Measurements from ENCODE around the gene FAM114A2.
"Not testable (repeated sequence)": the region's sequence is repeated elsewhere in the genome, so short reads cannot be mapped to it uniquely, and the experiment has no call there.

FAM114A2 gene

DNA sequence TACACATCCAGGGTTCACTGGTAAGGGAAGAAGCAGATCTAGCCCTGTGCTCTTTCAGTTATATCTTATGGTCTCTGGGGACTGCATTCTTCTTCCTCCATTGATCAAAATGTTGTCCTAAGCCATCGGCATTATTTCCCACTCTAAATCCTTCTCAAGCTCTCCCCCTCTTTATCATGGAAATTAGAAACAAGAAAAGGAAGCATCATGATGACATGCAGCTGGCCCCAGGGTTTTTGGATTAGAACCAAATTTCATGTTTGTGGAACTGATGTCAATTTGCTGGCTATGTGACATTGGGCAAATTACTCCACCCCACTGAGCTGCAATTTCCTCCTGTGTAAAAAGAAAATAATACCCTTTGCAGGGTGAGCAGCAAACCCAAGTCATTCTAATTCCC lies 39.6 kb upstream of the FAM114A2 start:
- no peak for DNase-seq (ENCODE audit: low spot score)

DNA sequence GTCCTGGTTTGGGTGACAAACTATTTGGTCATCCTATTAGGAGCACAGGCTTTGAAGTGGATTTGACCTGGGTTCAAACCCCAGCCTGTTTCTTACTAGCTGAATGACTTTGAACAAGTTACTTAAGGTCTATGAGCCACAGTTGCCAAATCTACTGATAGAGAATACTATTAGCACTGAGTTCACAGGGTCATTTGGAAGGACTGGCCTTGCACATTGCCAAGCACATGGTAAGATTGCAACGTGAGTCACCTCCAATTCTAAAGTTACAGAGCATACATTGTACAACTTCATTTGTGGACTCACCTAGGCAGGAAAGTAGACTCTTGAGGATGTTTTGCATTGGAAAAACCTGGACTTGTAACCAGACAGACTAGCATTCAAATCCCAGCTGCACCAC lies 39.0 kb upstream of the FAM114A2 start:
- TF ChIP-seq, protein P1, sequence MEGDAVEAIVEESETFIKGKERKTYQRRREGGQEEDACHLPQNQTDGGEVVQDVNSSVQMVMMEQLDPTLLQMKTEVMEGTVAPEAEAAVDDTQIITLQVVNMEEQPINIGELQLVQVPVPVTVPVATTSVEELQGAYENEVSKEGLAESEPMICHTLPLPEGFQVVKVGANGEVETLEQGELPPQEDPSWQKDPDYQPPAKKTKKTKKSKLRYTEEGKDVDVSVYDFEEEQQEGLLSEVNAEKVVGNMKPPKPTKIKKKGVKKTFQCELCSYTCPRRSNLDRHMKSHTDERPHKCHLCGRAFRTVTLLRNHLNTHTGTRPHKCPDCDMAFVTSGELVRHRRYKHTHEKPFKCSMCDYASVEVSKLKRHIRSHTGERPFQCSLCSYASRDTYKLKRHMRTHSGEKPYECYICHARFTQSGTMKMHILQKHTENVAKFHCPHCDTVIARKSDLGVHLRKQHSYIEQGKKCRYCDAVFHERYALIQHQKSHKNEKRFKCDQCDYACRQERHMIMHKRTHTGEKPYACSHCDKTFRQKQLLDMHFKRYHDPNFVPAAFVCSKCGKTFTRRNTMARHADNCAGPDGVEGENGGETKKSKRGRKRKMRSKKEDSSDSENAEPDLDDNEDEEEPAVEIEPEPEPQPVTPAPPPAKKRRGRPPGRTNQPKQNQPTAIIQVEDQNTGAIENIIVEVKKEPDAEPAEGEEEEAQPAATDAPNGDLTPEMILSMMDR (IDR thresholded peaks at IDR 0.05; ENCODE audit: extremely low read depth, insufficient read depth, missing control alignments) = no peak
- in situ Hi-C loops (cut with MboI; ENCODE audit: low pct_unique_long_range_greater_than_20kb, low sequenced_read_pairs, unreplicated experiment) = no loop called here
- no peak for DNase-seq (ENCODE audit: low spot score)

More for the DNA sequence above, 39.6 kb upstream of the FAM114A2 start:
- TF ChIP-seq, protein P1 (IDR thresholded peaks at IDR 0.05; ENCODE audit: extremely low read depth, insufficient read depth, missing control alignments) = no peak
- in situ Hi-C loops (cut with MboI; ENCODE audit: low pct_unique_long_range_greater_than_20kb, low sequenced_read_pairs, unreplicated experiment) = no loop called here

- in situ Hi-C loops (cut with MboI; ENCODE audit: low pct_unique_long_range_greater_than_20kb, low sequenced_read_pairs, unreplicated experiment) = no loop called here
- no peak for DNase-seq (ENCODE audit: low spot score)
- TF ChIP-seq, protein P1 (IDR thresholded peaks at IDR 0.05; ENCODE audit: extremely low read depth, insufficient read depth, missing control alignments) = no peak
These were observed 37.7 kb upstream of the FAM114A2 start for GRCh38 chr5:154076240-154076922.

GRCh38 chr5:154072414-154073171 lies 33.9 kb upstream of the FAM114A2 start:
- in situ Hi-C loops (cut with MboI; ENCODE audit: low pct_unique_long_range_greater_than_20kb, low sequenced_read_pairs, unreplicated experiment) = no loop called here
- TF ChIP-seq, protein P1 (IDR thresholded peaks at IDR 0.05; ENCODE audit: extremely low read depth, insufficient read depth, missing control alignments) = peak; percentile 93
- DNase-seq (ENCODE audit: low spot score) = peak; percentile 72

GRCh38 chr5:154071799-154072413 lies 33.2 kb upstream of the FAM114A2 start:
- TF ChIP-seq, protein P1 (IDR thresholded peaks at IDR 0.05; ENCODE audit: extremely low read depth, insufficient read depth, missing control alignments) = no peak
- DNase-seq (ENCODE audit: low spot score) = no peak
- in situ Hi-C loops (cut with MboI; ENCODE audit: low pct_unique_long_range_greater_than_20kb, low sequenced_read_pairs, unreplicated experiment) = no loop called here

GRCh38 chr5:154069854-154070253 lies 31.1 kb upstream of the FAM114A2 start:
- in situ Hi-C loops (cut with MboI; ENCODE audit: low pct_unique_long_range_greater_than_20kb, low sequenced_read_pairs, unreplicated experiment) = loop anchor here (10.0 kb wide), 1 partner anchor 345 kb away; no protein-coding TSS in a partner anchor
- DNase-seq (ENCODE audit: low spot score) = not testable (repeated sequence)

All from GM13977 (cell line).